Kasumi-1 (cell line): ENCODE measurements around the gene CCRL2.
"Not testable (repeated sequence)": the region's sequence is repeated elsewhere in the genome, so short reads cannot be mapped to it uniquely, and the experiment has no call there.

ENCODE experiments used
- DNase-seq, 2 experiments: peaks; one replicate each; lab custom pipeline; 2025; lab: John Stamatoyannopoulos, UW

CCRL2 gene

DNA sequence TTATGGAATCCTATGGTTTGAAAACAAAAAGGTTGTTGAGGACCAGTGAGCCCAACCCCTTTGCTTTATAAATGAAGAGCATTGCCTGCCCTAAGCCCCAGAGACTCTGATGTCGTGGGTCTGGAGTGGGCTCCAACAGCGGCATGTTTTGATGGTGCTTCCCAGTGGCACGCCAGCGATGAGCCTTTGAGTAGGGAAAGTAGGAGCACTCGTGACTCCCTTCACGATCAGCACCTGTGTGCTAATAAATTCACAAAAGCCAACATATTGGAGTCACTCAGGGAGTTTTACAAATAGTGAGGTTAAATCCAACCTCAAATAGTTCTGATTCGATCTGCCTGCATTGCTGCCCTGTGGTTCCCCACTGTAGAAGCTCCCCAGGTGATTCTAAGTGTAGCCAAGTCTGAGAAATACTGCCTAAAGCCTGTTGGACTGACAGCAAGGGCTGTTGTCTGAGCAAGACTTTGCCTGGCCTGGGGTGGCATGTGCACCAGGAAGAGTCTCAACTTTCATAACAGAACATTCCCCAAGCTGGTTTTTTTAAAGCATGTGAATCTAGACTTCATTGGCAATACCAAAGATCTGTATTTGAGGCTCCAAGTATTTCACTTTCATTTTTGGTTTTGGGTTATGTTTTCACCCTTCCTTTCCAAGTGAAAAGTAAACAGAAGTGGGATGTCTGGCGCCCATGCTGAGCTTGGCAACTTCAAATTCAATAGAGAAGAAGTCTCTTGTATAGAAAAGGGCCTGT, 26.4 kb upstream of the CCRL2 start:
- DNase-seq = no peak

DNA sequence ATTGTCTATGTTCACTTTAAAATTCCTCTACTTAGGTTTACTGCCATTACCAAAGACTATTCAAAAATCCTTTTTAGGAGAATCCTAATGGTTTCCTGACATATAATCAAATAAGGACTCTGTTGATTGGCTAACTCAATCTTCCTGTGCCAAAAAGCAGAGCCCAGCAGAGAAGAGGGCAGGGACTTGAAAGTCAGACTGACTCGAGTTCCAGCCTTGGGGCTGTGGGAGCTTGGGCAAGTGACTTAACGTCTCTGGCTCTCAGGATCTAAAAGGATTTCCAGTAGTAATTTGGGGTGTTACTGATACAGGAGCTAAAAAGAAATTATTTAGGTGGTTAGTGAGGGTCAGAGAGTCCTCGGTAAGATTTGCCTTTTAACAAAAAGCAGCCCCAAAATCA, 25.4 kb upstream of the CCRL2 start:
- no peak for DNase-seq

GRCh38 chr3:46383211-46383950, 23.7 kb upstream of the CCRL2 start:
- no peak for DNase-seq

- peak in 1 of 2 experiments; percentile 17 for DNase-seq
These were observed 23.1 kb upstream of the CCRL2 start for GRCh38 chr3:46383951-46384330.

- no peak for DNase-seq
These were observed 20.9 kb upstream of the CCRL2 start for GRCh38 chr3:46386205-46386604.

DNA sequence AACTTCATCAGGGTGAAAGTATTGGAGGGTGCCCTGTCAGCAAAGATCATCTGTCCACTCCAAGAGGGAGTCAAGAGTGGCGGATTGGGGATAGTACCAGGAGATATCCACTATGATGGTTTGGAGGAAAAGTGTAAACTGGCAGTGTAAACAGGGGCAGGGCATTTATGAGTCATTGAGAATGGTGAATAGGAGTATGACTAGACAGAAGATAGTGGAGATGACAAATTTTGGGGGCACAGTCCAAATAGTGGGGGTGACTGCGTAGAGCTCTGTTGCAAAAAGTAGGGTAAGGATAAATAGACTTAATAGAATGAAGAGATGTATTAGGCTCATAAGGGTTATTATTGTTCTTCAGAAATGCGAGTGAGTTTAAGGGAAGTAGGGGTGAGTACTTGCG, 18.2 kb upstream of the CCRL2 start:
- DNase-seq = not testable (repeated sequence)

DNA sequence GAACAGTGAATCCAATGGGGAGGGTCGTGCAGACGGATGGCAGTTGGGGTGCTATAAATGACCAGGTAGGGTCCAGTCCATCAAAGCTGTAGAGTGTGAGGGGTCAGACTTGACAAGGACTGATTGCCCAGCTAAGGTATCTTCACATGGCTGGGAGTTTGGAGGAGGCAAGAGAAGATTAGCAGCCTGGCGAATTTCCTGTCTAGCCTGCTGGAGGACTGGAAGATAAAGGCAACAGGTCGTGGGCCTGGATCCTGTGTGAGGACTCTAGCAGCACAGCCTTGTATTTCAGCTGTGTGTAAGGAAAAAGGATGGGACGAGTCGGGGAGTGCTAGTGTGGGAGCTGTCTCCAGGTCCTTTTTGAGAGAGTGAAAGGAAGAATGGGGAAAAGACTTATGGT, 17.8 kb upstream of the CCRL2 start:
- DNase-seq = no peak

- not testable (repeated sequence) for DNase-seq
These were observed 15.5 kb upstream of the CCRL2 start for GRCh38 chr3:46391526-46391925.

DNA sequence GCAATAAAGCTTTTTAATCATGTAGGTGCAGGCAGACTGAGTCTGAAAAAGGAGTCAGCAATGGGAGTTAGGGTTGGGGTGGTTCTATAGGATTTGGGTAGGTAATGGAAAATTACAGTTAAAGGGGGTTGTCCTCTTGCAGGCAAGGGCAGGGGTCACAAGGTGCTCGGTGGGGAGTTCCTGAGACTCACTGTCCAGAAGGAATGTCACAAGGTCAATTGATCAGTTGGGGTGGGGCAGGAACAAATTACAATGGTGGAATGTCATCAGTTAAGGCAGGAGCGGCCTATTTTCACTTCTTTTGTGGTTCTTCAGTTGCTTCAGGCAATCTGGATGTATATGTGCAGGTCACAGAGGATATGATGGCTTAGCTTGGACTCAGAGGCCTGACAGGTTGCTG, 14.0 kb upstream of the CCRL2 start:
- DNase-seq = no peak

- DNase-seq = no peak
These were observed 13.3 kb upstream of the CCRL2 start for GRCh38 chr3:46393554-46394434.

DNA sequence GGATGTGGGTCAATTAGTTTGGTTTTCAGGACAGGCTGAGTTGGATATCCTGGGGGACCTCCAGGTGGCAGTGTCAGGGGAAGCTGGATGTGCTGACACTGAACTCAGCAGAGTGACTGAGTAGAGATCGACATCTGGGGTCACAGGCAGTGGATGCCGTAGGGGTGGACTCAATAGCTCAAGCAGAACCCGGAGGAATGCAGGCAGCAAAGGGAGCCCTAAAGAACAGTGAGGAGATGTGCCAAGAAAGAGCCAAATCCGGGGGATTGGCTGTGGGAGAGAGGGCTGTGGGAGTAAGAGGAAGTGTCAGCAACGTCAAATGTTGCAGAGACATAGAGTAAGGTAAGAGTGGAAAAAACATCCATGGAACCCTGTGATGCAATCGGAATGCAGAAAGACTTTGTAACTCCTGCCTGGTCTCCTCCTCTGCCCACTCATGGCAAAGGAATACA, 11.8 kb upstream of the CCRL2 start:
- peak in 1 of 2 experiments; percentile 20 for DNase-seq

GRCh38 chr3:46395766-46396530, 11.1 kb upstream of the CCRL2 start:
- no peak for DNase-seq

DNA sequence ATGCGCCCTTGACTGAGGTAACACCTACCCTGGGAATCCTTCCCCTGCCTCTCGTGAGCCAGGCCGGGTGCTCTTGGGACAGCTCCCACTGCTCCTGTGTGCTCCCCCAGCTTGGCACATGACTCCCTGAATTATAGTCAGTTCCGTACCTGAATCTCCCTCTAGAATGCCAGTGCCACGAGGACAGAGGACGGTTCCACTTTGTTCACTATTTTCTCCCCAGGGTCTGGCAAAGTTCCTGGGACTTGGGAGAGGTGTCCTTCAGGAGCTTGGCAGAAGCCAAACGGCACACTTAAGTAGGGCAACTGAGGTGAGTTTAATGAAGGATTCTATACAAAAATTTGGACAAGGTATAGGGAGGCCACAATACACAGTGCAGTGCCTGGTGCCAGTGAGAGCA, 9.9 kb upstream of the CCRL2 start:
- DNase-seq = no peak

- DNase-seq = no peak
These were observed 8.7 kb upstream of the CCRL2 start for GRCh38 chr3:46398186-46398955.

DNA sequence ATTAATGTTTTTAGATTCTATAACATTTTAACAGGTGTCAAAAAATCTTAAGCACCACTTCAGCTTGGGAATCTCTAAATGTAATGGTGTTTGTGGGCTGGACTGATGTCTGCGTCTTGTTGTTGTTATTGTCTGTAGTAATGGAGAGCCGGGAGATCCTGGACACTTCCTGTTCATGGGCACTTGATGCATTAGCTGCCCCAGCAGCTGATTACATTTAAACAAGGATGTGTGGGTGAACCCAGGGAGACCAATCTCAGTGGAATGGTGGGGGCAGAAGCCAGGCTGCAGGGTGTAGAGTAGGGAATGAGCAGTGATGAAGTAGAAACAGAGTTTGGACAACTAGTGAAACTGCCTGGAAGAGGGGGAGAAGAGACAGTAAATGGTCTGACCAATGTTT, 8.0 kb upstream of the CCRL2 start:
- DNase-seq = no peak

- no peak for DNase-seq
These were observed 7.5 kb upstream of the CCRL2 start for GRCh38 chr3:46399557-46399956.

- no peak for DNase-seq
These were observed 6.9 kb upstream of the CCRL2 start for GRCh38 chr3:46400000-46400734.

- DNase-seq = no peak
These were observed 6.2 kb upstream of the CCRL2 start for GRCh38 chr3:46400846-46401245.

DNA sequence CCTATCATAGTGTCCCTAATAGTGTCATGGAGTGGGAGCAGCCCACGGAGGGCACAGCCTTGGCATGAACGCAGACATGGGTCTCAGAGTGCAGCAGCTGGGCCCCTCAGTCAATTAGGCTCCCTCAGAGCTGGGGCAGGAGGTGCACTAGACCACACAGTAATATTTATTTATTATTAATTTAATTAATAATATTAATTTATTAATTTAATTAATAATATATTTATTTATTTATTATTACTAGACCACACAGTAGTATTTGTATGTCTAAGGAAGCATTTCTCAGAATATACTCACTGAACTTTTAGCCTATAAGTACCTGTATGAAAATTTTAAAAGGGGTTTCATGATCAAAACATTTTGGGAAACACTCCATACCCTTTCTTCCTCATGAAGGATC, 5.5 kb upstream of the CCRL2 start:
- no peak for DNase-seq

DNA sequence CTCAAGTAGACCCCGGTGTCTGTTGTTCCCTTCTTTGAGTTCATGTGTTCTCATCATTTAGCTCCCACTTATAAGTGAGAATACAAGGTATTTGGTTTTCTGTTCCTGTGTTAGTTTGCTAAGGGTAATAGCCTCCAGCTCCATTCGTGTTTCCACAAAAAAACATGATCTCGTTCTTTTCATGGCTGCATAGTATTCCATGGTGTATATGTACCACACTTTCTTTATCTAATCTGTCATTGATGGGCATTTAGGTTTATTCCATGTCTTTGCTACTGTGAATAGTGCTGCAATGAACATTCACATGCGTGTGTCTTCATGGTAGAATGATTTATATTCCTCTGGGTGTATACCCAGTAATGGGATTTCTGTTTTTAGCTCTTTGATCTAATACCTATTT, 4.2 kb upstream of the CCRL2 start:
- DNase-seq = not testable (repeated sequence)
